ENCODE data around the gene MSMB. TPM values are rescaled to one million over a fixed set of nuclear protein-coding genes. Genes with fewer than 3 reads are reported as not detected.
"Not testable (repeated sequence)": the region's sequence is repeated elsewhere in the genome, so short reads cannot be mapped to it uniquely, and the experiment has no call there.

The MSMB gene
- not detected for polyA plus RNA-seq (2013, experiment 1 of 2)
- not detected for polyA plus RNA-seq (2013, experiment 2 of 2)

GRCh38 chr10:46046261-46046660, at the start of gene MSMB:
MSMB (minus strand) TSS chr10:46046269; CDS start chr10:46046237, 32 bp downstream.
- 90 to 92% methylated on average over 3 to 6 of the region's 7 CpGs for WGBS, 2 experiments (ENCODE audit: insufficient coverage in 2 of 2)
- H3K4me1 ChIP-seq (ENCODE audit: control insufficient read depth, insufficient read depth, low read length, poor library complexity, severe bottlenecking): peaks cover 4% of the 10 kb centered on the region
- no peaks in the 10 kb centered on the region for H3K9me3 ChIP-seq (ENCODE audit: control insufficient read depth, low read length)
- H3K27ac ChIP-seq (ENCODE audit: low read depth, low read length, severe bottlenecking): no peak within 1 kb of the TSS
- H3K36me3 ChIP-seq (ENCODE audit: control insufficient read depth, insufficient read depth, low read length): no peaks in the 10 kb centered on the region
- H3K4me3 ChIP-seq (ENCODE audit: extremely low read depth, insufficient read depth, low read length, poor library complexity, severe bottlenecking): no peak within 1 kb of the TSS

DNA sequence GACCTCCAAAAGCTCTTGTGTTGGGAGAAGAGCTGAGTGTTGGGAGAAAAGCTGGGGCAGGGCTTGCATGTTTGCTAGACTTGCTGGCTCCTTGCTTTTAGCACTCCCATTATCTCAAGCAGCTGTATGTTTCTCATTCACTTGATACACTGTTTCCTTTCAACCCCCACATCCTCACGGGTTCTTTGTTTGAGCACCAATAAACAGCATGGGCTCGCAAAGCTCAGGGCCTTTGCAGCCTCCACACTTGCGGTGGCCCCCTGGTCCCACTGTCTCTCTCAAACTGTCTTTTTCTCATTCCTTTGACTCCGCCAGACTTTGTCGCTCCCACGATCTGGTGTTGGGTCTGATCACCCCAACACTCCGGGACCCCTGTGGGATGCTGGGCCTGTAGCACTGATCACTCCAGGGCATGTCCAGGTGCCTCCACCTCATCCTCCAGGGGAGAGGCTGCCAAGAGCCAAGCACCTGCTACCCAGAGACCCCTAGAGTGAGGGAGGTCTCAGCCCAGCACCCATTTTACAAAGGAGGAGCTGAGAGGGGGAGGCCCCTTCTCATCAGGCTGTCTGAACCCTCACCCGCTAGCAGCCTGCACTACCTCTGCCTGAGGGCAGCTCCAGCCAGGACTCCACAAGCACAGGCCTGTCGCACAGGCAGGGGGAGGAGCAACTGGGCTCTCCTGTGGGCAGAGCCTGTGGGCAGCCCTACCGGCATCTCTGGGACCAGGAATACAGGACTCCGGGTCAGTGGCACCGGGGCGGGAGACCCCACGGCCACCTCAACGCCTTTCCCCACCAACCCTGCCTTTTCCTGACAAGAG, 49.1 kb upstream of the MSMB start:
- Histone ChIP-seq H3K4me1 (ENCODE audit: control insufficient read depth, insufficient read depth, low read length, poor library complexity, severe bottlenecking) (peaks cover 51% of the 10 kb centered on the region), H3K27ac (ENCODE audit: low read depth, low read length, severe bottlenecking) (peak overlapping the region; percentile 78), H3K4me3 (ENCODE audit: extremely low read depth, insufficient read depth, low read length, poor library complexity, severe bottlenecking) (no peak overlapping the region), H3K9me3 (ENCODE audit: control insufficient read depth, low read length) (no peaks in the 10 kb centered on the region), H3K36me3 (ENCODE audit: control insufficient read depth, insufficient read depth, low read length) (no peaks in the 10 kb centered on the region)
- WGBS, 2 experiments (ENCODE audit: insufficient coverage in 2 of 2): 75 to 79% methylated on average over 10 of the region's 15 CpGs

DNA sequence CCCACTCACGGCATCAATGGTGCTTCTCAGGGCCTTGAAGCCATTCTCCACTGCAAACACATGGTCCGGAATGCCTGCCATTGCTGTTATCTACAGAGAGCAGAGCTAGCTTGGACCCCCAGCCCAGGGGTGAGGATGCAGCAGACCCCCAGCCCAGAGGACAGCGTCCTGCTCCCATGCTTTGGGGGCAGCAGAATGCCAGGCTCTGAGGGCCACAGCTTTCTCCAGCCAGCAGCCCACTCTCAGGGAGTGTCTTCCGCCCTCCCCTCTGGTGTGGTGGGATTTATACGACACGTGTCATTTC, 48.1 kb upstream of the MSMB start:
- Histone ChIP-seq H3K9me3 (ENCODE audit: control insufficient read depth, low read length) (no peaks in the 10 kb centered on the region), H3K4me3 (ENCODE audit: extremely low read depth, insufficient read depth, low read length, poor library complexity, severe bottlenecking) (no peak overlapping the region), H3K4me1 (ENCODE audit: control insufficient read depth, insufficient read depth, low read length, poor library complexity, severe bottlenecking) (peaks cover 48% of the 10 kb centered on the region), H3K27ac (ENCODE audit: low read depth, low read length, severe bottlenecking) (peak overlapping the region; percentile 78), H3K36me3 (ENCODE audit: control insufficient read depth, insufficient read depth, low read length) (no peaks in the 10 kb centered on the region)
- WGBS, 2 experiments (ENCODE audit: insufficient coverage in 2 of 2): 97 to 100% methylated on average over 1 to 4 of the region's 6 CpGs

GRCh38 chr10:46093316-46094196, 47.5 kb upstream of the MSMB start:
- not testable (repeated sequence) for H3K4me3 ChIP-seq (ENCODE audit: extremely low read depth, insufficient read depth, low read length, poor library complexity, severe bottlenecking); H3K9me3 ChIP-seq (ENCODE audit: control insufficient read depth, low read length); H3K27ac ChIP-seq (ENCODE audit: low read depth, low read length, severe bottlenecking); H3K36me3 ChIP-seq (ENCODE audit: control insufficient read depth, insufficient read depth, low read length)
- H3K4me1 ChIP-seq (ENCODE audit: control insufficient read depth, insufficient read depth, low read length, poor library complexity, severe bottlenecking): peaks cover 45% of the 10 kb centered on the region
- 85 to 97% methylated on average over 4 to 8 of the region's 9 CpGs for WGBS, 2 experiments (ENCODE audit: insufficient coverage in 2 of 2)

GRCh38 chr10:46092524-46093081, 46.5 kb upstream of the MSMB start:
- Histone ChIP-seq H3K36me3 (ENCODE audit: control insufficient read depth, insufficient read depth, low read length) (no peaks in the 10 kb centered on the region), H3K4me1 (ENCODE audit: control insufficient read depth, insufficient read depth, low read length, poor library complexity, severe bottlenecking) (peaks cover 36% of the 10 kb centered on the region), H3K9me3 (ENCODE audit: control insufficient read depth, low read length) (no peaks in the 10 kb centered on the region), H3K27ac (ENCODE audit: low read depth, low read length, severe bottlenecking) (no peak overlapping the region), H3K4me3 (ENCODE audit: extremely low read depth, insufficient read depth, low read length, poor library complexity, severe bottlenecking) (no peak overlapping the region)
- 90 to 95% methylated on average over 4 of the region's 5 CpGs for WGBS, 2 experiments (ENCODE audit: insufficient coverage in 2 of 2)

DNA sequence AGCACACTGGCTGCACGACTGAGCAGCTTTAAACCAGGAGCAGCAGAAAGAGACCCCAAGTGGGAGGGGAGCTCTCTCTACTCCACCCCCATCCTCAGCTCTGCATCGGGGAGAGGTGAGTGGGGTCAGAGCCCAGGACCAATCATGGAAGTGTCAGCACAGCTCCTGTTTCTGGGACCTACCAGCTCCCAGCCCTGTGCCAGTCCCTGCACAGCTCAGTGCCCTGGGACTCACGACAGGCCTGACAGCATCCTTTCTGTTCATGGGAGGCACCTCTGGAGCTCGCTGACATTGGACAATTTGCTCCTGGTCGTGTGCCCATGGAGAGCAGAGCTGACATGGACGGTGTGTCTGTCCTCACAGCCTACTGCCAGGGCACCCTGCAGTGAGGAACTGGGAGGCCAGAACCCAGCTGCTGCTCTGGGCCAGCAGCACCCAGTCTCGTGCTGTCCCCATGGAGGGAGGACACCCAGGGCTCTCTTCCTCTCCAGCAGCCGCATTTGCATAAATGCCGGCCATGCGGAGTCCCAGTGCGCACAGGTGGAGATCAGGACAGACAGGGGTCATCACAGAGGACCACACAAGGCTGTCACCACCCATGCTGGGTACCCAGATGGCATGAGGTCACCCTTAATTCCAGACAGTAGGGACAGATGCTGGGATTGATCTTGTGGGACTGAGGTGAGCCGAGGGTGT, 45.9 kb upstream of the MSMB start:
- H3K36me3 ChIP-seq (ENCODE audit: control insufficient read depth, insufficient read depth, low read length): no peaks in the 10 kb centered on the region
- no peak overlapping the region for H3K27ac ChIP-seq (ENCODE audit: low read depth, low read length, severe bottlenecking)
- 87 to 88% methylated on average over 11 of the region's 12 CpGs for WGBS, 2 experiments (ENCODE audit: insufficient coverage in 2 of 2)
- H3K9me3 ChIP-seq (ENCODE audit: control insufficient read depth, low read length): no peaks in the 10 kb centered on the region
- H3K4me1 ChIP-seq (ENCODE audit: control insufficient read depth, insufficient read depth, low read length, poor library complexity, severe bottlenecking): peaks cover 29% of the 10 kb centered on the region
- no peak overlapping the region for H3K4me3 ChIP-seq (ENCODE audit: extremely low read depth, insufficient read depth, low read length, poor library complexity, severe bottlenecking)

DNA sequence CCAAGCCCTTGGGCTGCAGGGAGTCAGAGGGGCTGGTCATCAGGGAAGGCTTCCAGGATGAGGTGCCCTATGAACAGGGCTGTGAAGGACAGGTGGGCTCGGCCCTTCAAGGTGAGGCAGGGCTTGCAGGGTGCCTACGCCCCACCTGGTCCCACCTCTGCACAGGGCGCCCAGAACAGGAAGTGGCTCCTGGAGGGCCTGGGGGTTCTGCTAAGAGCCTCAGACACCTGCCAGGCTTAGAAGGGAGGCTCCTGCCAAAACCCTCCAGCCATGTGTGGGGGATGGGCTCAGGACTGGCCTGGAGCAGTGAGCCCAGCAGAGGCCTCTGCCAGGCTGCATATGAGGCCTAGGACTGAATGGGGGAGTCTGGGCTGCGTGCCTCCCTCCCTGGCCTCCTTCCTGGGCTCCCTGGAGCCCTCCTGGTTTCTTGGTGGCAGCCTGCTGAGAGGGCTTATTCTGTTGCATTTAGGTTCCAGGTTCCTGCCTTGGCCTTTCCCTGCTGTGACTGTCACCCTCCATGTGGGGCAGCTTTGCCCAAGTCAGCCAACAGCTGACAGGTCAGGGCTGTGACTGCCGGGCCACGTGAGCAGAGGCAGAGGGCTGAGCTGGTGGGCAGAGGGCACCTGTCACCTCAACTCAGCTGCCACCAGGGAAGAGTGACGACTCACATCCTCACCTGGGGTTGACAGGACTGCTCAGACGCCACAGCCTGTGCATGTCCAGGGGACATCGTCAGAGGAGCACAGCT, 45.2 kb upstream of the MSMB start:
- no peaks in the 10 kb centered on the region for H3K9me3 ChIP-seq (ENCODE audit: control insufficient read depth, low read length)
- no peak overlapping the region for H3K27ac ChIP-seq (ENCODE audit: low read depth, low read length, severe bottlenecking)
- no peaks in the 10 kb centered on the region for H3K36me3 ChIP-seq (ENCODE audit: control insufficient read depth, insufficient read depth, low read length)
- WGBS, 2 experiments (ENCODE audit: insufficient coverage in 2 of 2): 81 to 90% methylated on average over 7 to 8 of the region's 9 CpGs
- H3K4me3 ChIP-seq (ENCODE audit: extremely low read depth, insufficient read depth, low read length, poor library complexity, severe bottlenecking): no peak overlapping the region
- H3K4me1 ChIP-seq (ENCODE audit: control insufficient read depth, insufficient read depth, low read length, poor library complexity, severe bottlenecking): peaks cover 23% of the 10 kb centered on the region

GRCh38 chr10:46090258-46090812, 44.3 kb upstream of the MSMB start:
- no peaks in the 10 kb centered on the region for H3K36me3 ChIP-seq (ENCODE audit: control insufficient read depth, insufficient read depth, low read length)
- 94% methylated on average over 9 to 10 of the region's 10 CpGs for WGBS, 2 experiments (ENCODE audit: insufficient coverage in 2 of 2)
- H3K4me3 ChIP-seq (ENCODE audit: extremely low read depth, insufficient read depth, low read length, poor library complexity, severe bottlenecking): no peak overlapping the region
- H3K4me1 ChIP-seq (ENCODE audit: control insufficient read depth, insufficient read depth, low read length, poor library complexity, severe bottlenecking): peaks cover 14% of the 10 kb centered on the region
- no peaks in the 10 kb centered on the region for H3K9me3 ChIP-seq (ENCODE audit: control insufficient read depth, low read length)
- no peak overlapping the region for H3K27ac ChIP-seq (ENCODE audit: low read depth, low read length, severe bottlenecking)

DNA sequence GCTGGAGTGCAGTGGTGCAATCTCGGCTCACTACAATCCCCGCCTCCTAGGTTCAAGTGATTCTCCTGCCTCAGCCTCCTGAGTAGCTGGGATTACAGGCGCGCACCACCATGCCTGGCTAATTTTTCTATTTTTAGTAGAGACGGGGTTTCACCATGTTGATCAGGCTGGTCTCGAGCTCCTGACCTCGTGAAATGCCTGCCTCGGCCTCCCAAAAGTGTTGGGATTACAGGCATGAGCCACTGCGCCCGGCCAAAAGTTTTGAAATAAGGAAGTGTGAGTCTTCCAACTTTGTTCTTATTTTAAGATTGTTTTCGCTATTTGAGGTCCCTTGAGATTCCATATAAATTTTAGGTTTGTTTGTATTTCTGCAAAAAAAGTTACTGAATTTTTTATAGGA, 41.3 kb upstream of the MSMB start:
- WGBS, 2 experiments (ENCODE audit: insufficient coverage in 2 of 2): 89 to 97% methylated on average over 8 to 10 of the region's 11 CpGs
- not testable (repeated sequence) for H3K9me3 ChIP-seq (ENCODE audit: control insufficient read depth, low read length); H3K27ac ChIP-seq (ENCODE audit: low read depth, low read length, severe bottlenecking); H3K36me3 ChIP-seq (ENCODE audit: control insufficient read depth, insufficient read depth, low read length); H3K4me3 ChIP-seq (ENCODE audit: extremely low read depth, insufficient read depth, low read length, poor library complexity, severe bottlenecking); H3K4me1 ChIP-seq (ENCODE audit: control insufficient read depth, insufficient read depth, low read length, poor library complexity, severe bottlenecking)
